ENCODE data around the gene KSR2. TPM values are rescaled to one million over a fixed set of nuclear protein-coding genes. Genes with fewer than 3 reads are reported as not detected.

Gene KSR2
- total RNA-seq, 1 experiment from 2014 or later = 2.0 TPM

GRCh38 chr12:117821480-117822175, 147.2 kb downstream of the KSR2 start:
- POLR2A ChIA-PET (ENCODE audit: unreplicated experiment) = no interaction called here
- no peak for DNase-seq
- no peaks in the 10 kb centered on the region for H4K20me1 ChIP-seq (ENCODE audit: insufficient read depth)

GRCh38 chr12:117820216-117820907, 148.4 kb downstream of the KSR2 start:
- no peak for DNase-seq
- intact Hi-C loops (cut with micrococcal nuclease; ENCODE audit: unreplicated experiment) = no loop called here
- Histone ChIP-seq H3F3A (ENCODE audit: insufficient read depth, low read depth) (no peaks in the 10 kb centered on the region), H3K79me2 (ENCODE audit: low read depth) (no peaks in the 10 kb centered on the region), H3K9me3 (ENCODE audit: insufficient read depth, low read depth) (no peaks in the 10 kb centered on the region), H3K4me2 (no peak overlapping the region), H3K9me2 (ENCODE audit: insufficient read depth) (0 out of 2 replicates have a peak, but pooled peaks cover 5% of the 10 kb centered on the region), H3K27me3 (ENCODE audit: insufficient read depth, low read depth) (peaks cover 8% of the 10 kb centered on the region; the same call in 1 of the 2 replicates), H3K36me3 (ENCODE audit: low read depth) (no peaks in the 10 kb centered on the region), H3K4me1 (replicated peaks; ENCODE audit: insufficient read depth) (no peaks in the 10 kb centered on the region), H2AFZ (no peak overlapping the region), H3K4me3 (no peak overlapping the region), H3K27ac (no peak overlapping the region), H4K20me1 (ENCODE audit: insufficient read depth) (no peaks in the 10 kb centered on the region)
- ChIA-PET CTCF (no interaction called here), POLR2A (ENCODE audit: unreplicated experiment) (no interaction called here)
- no TSS peak for BruUV-seq (replicated peaks)
- TF ChIP-seq EZH2 (IDR thresholded peaks at IDR 0.05; ENCODE audit: low read depth) (no peak), CTCF (conservative IDR thresholded peaks at IDR 0.05) (no peak)

More at GRCh38 chr12:117821480-117822175, 147.2 kb downstream of the KSR2 start:
- TF ChIP-seq EZH2 (IDR thresholded peaks at IDR 0.05; ENCODE audit: low read depth) (no peak), CTCF (conservative IDR thresholded peaks at IDR 0.05) (no peak)
- Histone ChIP-seq H3F3A (ENCODE audit: insufficient read depth, low read depth) (no peaks in the 10 kb centered on the region), H2AFZ (no peak overlapping the region), H3K4me1 (replicated peaks; ENCODE audit: insufficient read depth) (no peaks in the 10 kb centered on the region), H3K4me3 (no peak overlapping the region), H3K9me2 (ENCODE audit: insufficient read depth) (0 out of 2 replicates have a peak, but pooled peaks cover 5% of the 10 kb centered on the region), H3K27ac (no peak overlapping the region), H3K9me3 (ENCODE audit: insufficient read depth, low read depth) (no peaks in the 10 kb centered on the region), H3K36me3 (ENCODE audit: low read depth) (no peaks in the 10 kb centered on the region), H3K79me2 (ENCODE audit: low read depth) (no peaks in the 10 kb centered on the region), H3K4me2 (no peak overlapping the region), H3K27me3 (ENCODE audit: insufficient read depth, low read depth) (peaks cover 8% of the 10 kb centered on the region; the same call in 1 of the 2 replicates)
- BruUV-seq (replicated peaks) = no TSS peak
- intact Hi-C loops (cut with micrococcal nuclease; ENCODE audit: unreplicated experiment) = no loop called here
- CTCF ChIA-PET = no interaction called here

- intact Hi-C loops (cut with micrococcal nuclease; ENCODE audit: unreplicated experiment) = no loop called here
- BruUV-seq (replicated peaks) = no TSS peak
- Histone ChIP-seq H3F3A (ENCODE audit: insufficient read depth, low read depth) (no peaks in the 10 kb centered on the region), H3K4me2 (no peak overlapping the region), H3K27ac (no peak overlapping the region), H3K9me2 (ENCODE audit: insufficient read depth) (0 out of 2 replicates have a peak, but pooled peaks cover 5% of the 10 kb centered on the region), H3K9me3 (ENCODE audit: insufficient read depth, low read depth) (no peaks in the 10 kb centered on the region), H3K4me3 (no peak overlapping the region), H3K4me1 (replicated peaks; ENCODE audit: insufficient read depth) (no peaks in the 10 kb centered on the region), H3K27me3 (ENCODE audit: insufficient read depth, low read depth) (peaks cover 8% of the 10 kb centered on the region; the same call in 1 of the 2 replicates), H3K79me2 (ENCODE audit: low read depth) (no peaks in the 10 kb centered on the region), H2AFZ (no peak overlapping the region), H4K20me1 (ENCODE audit: insufficient read depth) (no peaks in the 10 kb centered on the region), H3K36me3 (ENCODE audit: low read depth) (no peaks in the 10 kb centered on the region)
- POLR2A ChIA-PET (ENCODE audit: unreplicated experiment) = interaction anchor here (0.9 kb wide), 1 partner anchor 206 kb away, joined by 13 read pairs; no protein-coding TSS in a partner anchor
- no peak for TF ChIP-seq CTCF (conservative IDR thresholded peaks at IDR 0.05)
- TF ChIP-seq EZH2 (IDR thresholded peaks at IDR 0.05; ENCODE audit: low read depth) = no peak
- CTCF ChIA-PET = no interaction called here
- DNase-seq = no peak
These were observed 149.6 kb downstream of the KSR2 start for GRCh38 chr12:117819160-117819559.
